Measurements from ENCODE around the gene PROSER2. TPM values are rescaled to one million over a fixed set of nuclear protein-coding genes. Genes with fewer than 3 reads are reported as not detected.

The PROSER2 gene
- total RNA-seq, 1 donor from 2014 or later: 0.27 TPM

DNA sequence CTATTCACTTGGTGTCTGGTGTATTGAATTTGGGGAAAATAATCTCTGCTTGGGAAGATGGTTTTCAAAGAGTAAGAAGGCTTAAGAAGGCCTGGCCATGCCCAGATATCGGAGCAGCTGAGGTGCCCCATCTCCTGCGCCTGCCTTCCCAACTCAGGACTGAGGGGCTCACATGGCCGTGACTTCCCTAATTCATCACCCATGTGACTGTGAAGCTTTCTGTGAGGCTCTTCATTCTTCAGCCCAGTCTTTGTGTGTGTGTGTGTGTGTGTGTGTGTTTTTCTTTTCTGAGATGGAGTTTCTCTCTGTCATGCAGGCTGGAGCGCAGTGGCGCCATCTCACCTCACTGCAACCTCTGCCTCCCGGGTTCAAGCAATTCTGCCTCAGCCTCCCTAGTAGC is 53.2 kb downstream of the PROSER2 start:
- Mint-ChIP-seq H3K27ac (no peak overlapping the region), H3K4me1 (peaks cover 2% of the 10 kb centered on the region), H3K36me3 (ENCODE audit: low read depth) (no peaks in the 10 kb centered on the region), H3K9me3 (no peaks in the 10 kb centered on the region), H3K4me3 (no peak overlapping the region), H3K27me3 (peaks cover 12% of the 10 kb centered on the region)
- ATAC-seq (ENCODE audit: low read depth): no peak
- TF ChIP-seq CTCF (IDR thresholded peaks at IDR 0.05): no peak
- intact Hi-C loops (cut with micrococcal nuclease): no loop called here
- POLR2A ChIA-PET: no interaction called here
- no peak for DNase-seq
- CTCF ChIA-PET: no interaction called here

- ChIA-PET CTCF (no interaction called here), POLR2A (no interaction called here)
- no peak for TF ChIP-seq CTCF (IDR thresholded peaks at IDR 0.05)
- no peaks in the 10 kb centered on the region for H3K36me3 Mint-ChIP-seq (ENCODE audit: low read depth)
- intact Hi-C loops (cut with micrococcal nuclease): no loop called here
- peaks cover 2% of the 10 kb centered on the region for H3K4me1 Mint-ChIP-seq
- peaks cover 12% of the 10 kb centered on the region for H3K27me3 Mint-ChIP-seq
- no peak overlapping the region for H3K27ac Mint-ChIP-seq
- DNase-seq (no peak), ATAC-seq (ENCODE audit: low read depth) (no peak)
- H3K4me3 Mint-ChIP-seq: no peak overlapping the region
- no peaks in the 10 kb centered on the region for H3K9me3 Mint-ChIP-seq
Measured at GRCh38 chr10:11876805-11877590, 53.8 kb downstream of the PROSER2 start.

GRCh38 chr10:11877591-11877905 is 54.4 kb downstream of the PROSER2 start:
- intact Hi-C loops (cut with micrococcal nuclease): no loop called here
- peaks cover 12% of the 10 kb centered on the region for H3K27me3 Mint-ChIP-seq
- POLR2A ChIA-PET: no interaction called here
- ATAC-seq (ENCODE audit: low read depth): no peak
- DNase-seq: no peak
- H3K9me3 Mint-ChIP-seq: no peaks in the 10 kb centered on the region
- H3K27ac Mint-ChIP-seq: no peak overlapping the region
- H3K4me1 Mint-ChIP-seq: peaks cover 2% of the 10 kb centered on the region
- H3K4me3 Mint-ChIP-seq: no peak overlapping the region
- TF ChIP-seq CTCF (IDR thresholded peaks at IDR 0.05): no peak
- CTCF ChIA-PET: no interaction called here
- no peaks in the 10 kb centered on the region for H3K36me3 Mint-ChIP-seq (ENCODE audit: low read depth)

- intact Hi-C loops (cut with micrococcal nuclease): no loop called here
Measured at GRCh38 chr10:11878776-11879175, 55.6 kb downstream of the PROSER2 start.

More at GRCh38 chr10:11878776-11879175, 55.6 kb downstream of the PROSER2 start:
- Mint-ChIP-seq H3K27ac (no peak overlapping the region), H3K36me3 (ENCODE audit: low read depth) (no peaks in the 10 kb centered on the region), H3K4me3 (no peak overlapping the region), H3K9me3 (no peaks in the 10 kb centered on the region), H3K27me3 (peaks cover 8% of the 10 kb centered on the region), H3K4me1 (peaks cover 2% of the 10 kb centered on the region)
- no peak for DNase-seq
- no peak for TF ChIP-seq CTCF (IDR thresholded peaks at IDR 0.05)
- ATAC-seq (ENCODE audit: low read depth): no peak
- POLR2A ChIA-PET: no interaction called here
- CTCF ChIA-PET: no interaction called here
